ENCODE measurements around the gene ADAM22.

ADAM22 gene

GRCh38 chr7:88140947-88141346 lies 206.9 kb downstream of the ADAM22 start:
- H2AFZ ChIP-seq (ENCODE audit: low read length) = no peak overlapping the region
- no peak overlapping the region for H3K4me3 ChIP-seq (ENCODE audit: low read length)
- H3K27ac ChIP-seq (ENCODE audit: low read length) = no peak overlapping the region
- H3F3A ChIP-seq (ENCODE audit: insufficient read depth, low read length) = no peaks in the 10 kb centered on the region
- no peaks in the 10 kb centered on the region for H3K79me2 ChIP-seq (ENCODE audit: low read length)
- H4K20me1 ChIP-seq (ENCODE audit: insufficient read depth, low read length) = no peaks in the 10 kb centered on the region
- no peaks in the 10 kb centered on the region for H3K9me3 ChIP-seq (replicated peaks; ENCODE audit: insufficient read depth, low read length)
- no peak for DNase-seq
- H3K27me3 ChIP-seq (replicated peaks; ENCODE audit: insufficient read depth, low read length) = no peaks in the 10 kb centered on the region
- H3K4me1 ChIP-seq (ENCODE audit: low read length) = no peaks in the 10 kb centered on the region
- TF ChIP-seq EZH2phosphoT487 (IDR thresholded peaks at IDR 0.05; ENCODE audit: low read length) (no peak), CTCF (IDR thresholded peaks at IDR 0.05; ENCODE audit: low read length) (no peak), EZH2 (optimal IDR thresholded peaks at IDR 0.05; ENCODE audit: low read depth, low read length) (no peak)
- H3K9ac ChIP-seq (ENCODE audit: low read length) = no peak overlapping the region
- H3K36me3 ChIP-seq (replicated peaks; ENCODE audit: insufficient read depth, low read length) = no peaks in the 10 kb centered on the region
- H3K4me2 ChIP-seq (ENCODE audit: low read depth, low read length) = no peak overlapping the region
- no peaks in the 10 kb centered on the region for H3K9me2 ChIP-seq (replicated peaks; ENCODE audit: insufficient read depth, low read length)

GRCh38 chr7:88141479-88141878 lies 207.4 kb downstream of the ADAM22 start:
- TF ChIP-seq EZH2 (optimal IDR thresholded peaks at IDR 0.05; ENCODE audit: low read depth, low read length) (no peak), CTCF (IDR thresholded peaks at IDR 0.05; ENCODE audit: low read length) (no peak), EZH2phosphoT487 (IDR thresholded peaks at IDR 0.05; ENCODE audit: low read length) (no peak)
- Histone ChIP-seq H3K9ac (ENCODE audit: low read length) (no peak overlapping the region), H3K27me3 (replicated peaks; ENCODE audit: insufficient read depth, low read length) (no peaks in the 10 kb centered on the region)

GRCh38 chr7:88141953-88142352 lies 207.9 kb downstream of the ADAM22 start:
- Histone ChIP-seq H3K27ac (ENCODE audit: low read length) (no peak overlapping the region), H3K27me3 (replicated peaks; ENCODE audit: insufficient read depth, low read length) (no peaks in the 10 kb centered on the region), H3K79me2 (ENCODE audit: low read length) (no peaks in the 10 kb centered on the region), H3F3A (ENCODE audit: insufficient read depth, low read length) (no peaks in the 10 kb centered on the region), H3K9me2 (replicated peaks; ENCODE audit: insufficient read depth, low read length) (no peaks in the 10 kb centered on the region), H3K4me2 (ENCODE audit: low read depth, low read length) (no peak overlapping the region), H3K4me1 (ENCODE audit: low read length) (no peaks in the 10 kb centered on the region), H3K36me3 (replicated peaks; ENCODE audit: insufficient read depth, low read length) (no peaks in the 10 kb centered on the region), H4K20me1 (ENCODE audit: insufficient read depth, low read length) (no peaks in the 10 kb centered on the region), H2AFZ (ENCODE audit: low read length) (no peak overlapping the region), H3K9ac (ENCODE audit: low read length) (no peak overlapping the region), H3K9me3 (replicated peaks; ENCODE audit: insufficient read depth, low read length) (no peaks in the 10 kb centered on the region), H3K4me3 (ENCODE audit: low read length) (no peak overlapping the region)
- DNase-seq = no peak
- no peak for TF ChIP-seq EZH2phosphoT487 (IDR thresholded peaks at IDR 0.05; ENCODE audit: low read length)
- TF ChIP-seq CTCF (IDR thresholded peaks at IDR 0.05; ENCODE audit: low read length) = no peak
- TF ChIP-seq EZH2 (optimal IDR thresholded peaks at IDR 0.05; ENCODE audit: low read depth, low read length) = no peak

More at GRCh38 chr7:88141479-88141878, 207.4 kb downstream of the ADAM22 start:
- H3K27ac ChIP-seq (ENCODE audit: low read length) = no peak overlapping the region
- no peaks in the 10 kb centered on the region for H4K20me1 ChIP-seq (ENCODE audit: insufficient read depth, low read length)
- H3K9me2 ChIP-seq (replicated peaks; ENCODE audit: insufficient read depth, low read length) = no peaks in the 10 kb centered on the region
- H3K9me3 ChIP-seq (replicated peaks; ENCODE audit: insufficient read depth, low read length) = no peaks in the 10 kb centered on the region
- H2AFZ ChIP-seq (ENCODE audit: low read length) = no peak overlapping the region
- no peaks in the 10 kb centered on the region for H3K36me3 ChIP-seq (replicated peaks; ENCODE audit: insufficient read depth, low read length)
- H3K79me2 ChIP-seq (ENCODE audit: low read length) = no peaks in the 10 kb centered on the region
- no peak overlapping the region for H3K4me3 ChIP-seq (ENCODE audit: low read length)
- DNase-seq = no peak
- H3K4me2 ChIP-seq (ENCODE audit: low read depth, low read length) = no peak overlapping the region
- H3F3A ChIP-seq (ENCODE audit: insufficient read depth, low read length) = no peaks in the 10 kb centered on the region
- no peaks in the 10 kb centered on the region for H3K4me1 ChIP-seq (ENCODE audit: low read length)
